ENCODE measurements around the gene AKR1A1.

Gene AKR1A1

GRCh38 chr1:45530632-45531135, 19.9 kb upstream of the AKR1A1 start:
- Histone ChIP-seq H2AK5ac (ENCODE audit: low read length) (no peak overlapping the region), H3K18ac (ENCODE audit: low read length) (no peak overlapping the region), H2BK15ac (replicated peaks; ENCODE audit: low read depth) (no peak overlapping the region), H3K36me3 (ENCODE audit: control insufficient read depth, insufficient read depth, low read length) (no peaks in the 10 kb centered on the region), H2BK5ac (ENCODE audit: low read length) (no peak overlapping the region), H3K27ac (ENCODE audit: low read depth, low read length) (no peak overlapping the region), H4K8ac (ENCODE audit: low read depth, low read length) (no peak overlapping the region), H3K4ac (ENCODE audit: low read depth, low read length) (no peak overlapping the region), H3K9ac (ENCODE audit: low read length) (no peak overlapping the region), H2BK120ac (ENCODE audit: low read depth, low read length) (no peak overlapping the region), H3K4me2 (ENCODE audit: low read length) (no peak overlapping the region), H3K23ac (ENCODE audit: low read length) (no peak overlapping the region), H3K79me1 (ENCODE audit: low read length) (no peaks in the 10 kb centered on the region), H3K27me3 (ENCODE audit: insufficient read depth, low read length, poor library complexity) (no peaks in the 10 kb centered on the region), H3K4me3 (ENCODE audit: low read length) (no peak overlapping the region), H3K79me2 (ENCODE audit: control insufficient read depth, insufficient read depth, low read length) (no peaks in the 10 kb centered on the region), H4K5ac (ENCODE audit: low read length) (no peak overlapping the region), H3K56ac (ENCODE audit: low read length) (no peak overlapping the region), H3K4me1 (ENCODE audit: control insufficient read depth, low read depth, low read length) (no peaks in the 10 kb centered on the region)
- no peak for DNase-seq
- WGBS (ENCODE audit: extremely low coverage, insufficient coverage, low lambda C conversion rate): no CpG with 5 or more reads among the region's 11 CpGs

GRCh38 chr1:45531873-45532272, 18.8 kb upstream of the AKR1A1 start:
- Histone ChIP-seq H2BK120ac (ENCODE audit: low read depth, low read length) (no peak overlapping the region), H3K36me3 (ENCODE audit: control insufficient read depth, insufficient read depth, low read length) (no peaks in the 10 kb centered on the region), H2AK5ac (ENCODE audit: low read length) (no peak overlapping the region), H3K4me3 (ENCODE audit: low read length) (no peak overlapping the region), H3K79me1 (ENCODE audit: low read length) (no peaks in the 10 kb centered on the region), H4K5ac (ENCODE audit: low read length) (no peak overlapping the region), H2BK5ac (ENCODE audit: low read length) (no peak overlapping the region), H3K27ac (ENCODE audit: low read depth, low read length) (no peak overlapping the region), H3K9ac (ENCODE audit: low read length) (no peak overlapping the region), H3K56ac (ENCODE audit: low read length) (no peak overlapping the region), H3K18ac (ENCODE audit: low read length) (no peak overlapping the region), H3K23ac (ENCODE audit: low read length) (no peak overlapping the region), H3K4me2 (ENCODE audit: low read length) (no peak overlapping the region), H4K8ac (ENCODE audit: low read depth, low read length) (no peak overlapping the region), H2BK15ac (replicated peaks; ENCODE audit: low read depth) (no peak overlapping the region), H3K4ac (ENCODE audit: low read depth, low read length) (no peak overlapping the region), H3K79me2 (ENCODE audit: control insufficient read depth, insufficient read depth, low read length) (no peaks in the 10 kb centered on the region), H3K27me3 (ENCODE audit: insufficient read depth, low read length, poor library complexity) (no peaks in the 10 kb centered on the region), H3K4me1 (ENCODE audit: control insufficient read depth, low read depth, low read length) (no peaks in the 10 kb centered on the region)
- WGBS (ENCODE audit: extremely low coverage, insufficient coverage, low lambda C conversion rate): 100% methylated on average over 2 of the region's 5 CpGs
- DNase-seq: no peak

- Histone ChIP-seq H3K4me3 (ENCODE audit: low read length) (no peak overlapping the region), H3K9ac (ENCODE audit: low read length) (no peak overlapping the region), H2BK15ac (replicated peaks; ENCODE audit: low read depth) (no peak overlapping the region), H3K23ac (ENCODE audit: low read length) (no peak overlapping the region), H3K18ac (ENCODE audit: low read length) (no peak overlapping the region), H3K27ac (ENCODE audit: low read depth, low read length) (no peak overlapping the region), H3K4me2 (ENCODE audit: low read length) (no peak overlapping the region), H3K27me3 (ENCODE audit: insufficient read depth, low read length, poor library complexity) (no peaks in the 10 kb centered on the region), H3K4me1 (ENCODE audit: control insufficient read depth, low read depth, low read length) (no peaks in the 10 kb centered on the region), H3K4ac (ENCODE audit: low read depth, low read length) (no peak overlapping the region), H4K5ac (ENCODE audit: low read length) (no peak overlapping the region), H4K8ac (ENCODE audit: low read depth, low read length) (no peak overlapping the region), H2BK120ac (ENCODE audit: low read depth, low read length) (no peak overlapping the region), H2AK5ac (ENCODE audit: low read length) (no peak overlapping the region), H3K36me3 (ENCODE audit: control insufficient read depth, insufficient read depth, low read length) (no peaks in the 10 kb centered on the region), H3K56ac (ENCODE audit: low read length) (no peak overlapping the region), H3K79me1 (ENCODE audit: low read length) (no peaks in the 10 kb centered on the region), H2BK5ac (ENCODE audit: low read length) (no peak overlapping the region), H3K79me2 (ENCODE audit: control insufficient read depth, insufficient read depth, low read length) (no peaks in the 10 kb centered on the region)
- no peak for DNase-seq
- no CpG with 5 or more reads among the region's 6 CpGs for WGBS (ENCODE audit: extremely low coverage, insufficient coverage, low lambda C conversion rate)
These were observed 14.4 kb upstream of the AKR1A1 start for GRCh38 chr1:45535988-45536766.

GRCh38 chr1:45536886-45537285, 13.7 kb upstream of the AKR1A1 start:
- Histone ChIP-seq H2BK5ac (ENCODE audit: low read length) (no peak overlapping the region), H3K4me1 (ENCODE audit: control insufficient read depth, low read depth, low read length) (no peaks in the 10 kb centered on the region), H3K27ac (ENCODE audit: low read depth, low read length) (no peak overlapping the region)

GRCh38 chr1:45541193-45541592, 9.4 kb upstream of the AKR1A1 start:
- H2BK15ac ChIP-seq (replicated peaks; ENCODE audit: low read depth): no peak overlapping the region
- no peak overlapping the region for H3K18ac ChIP-seq (ENCODE audit: low read length)
- H3K4me1 ChIP-seq (ENCODE audit: control insufficient read depth, low read depth, low read length): peaks cover 3% of the 10 kb centered on the region
- no peak overlapping the region for H4K5ac ChIP-seq (ENCODE audit: low read length)
- H2BK120ac ChIP-seq (ENCODE audit: low read depth, low read length): no peak overlapping the region
- H3K23ac ChIP-seq (ENCODE audit: low read length): no peak overlapping the region
- H4K8ac ChIP-seq (ENCODE audit: low read depth, low read length): no peak overlapping the region
- no peaks in the 10 kb centered on the region for H3K36me3 ChIP-seq (ENCODE audit: control insufficient read depth, insufficient read depth, low read length)
- no peak overlapping the region for H2BK5ac ChIP-seq (ENCODE audit: low read length)
- no peaks in the 10 kb centered on the region for H3K79me1 ChIP-seq (ENCODE audit: low read length)
- no peak overlapping the region for H3K4ac ChIP-seq (ENCODE audit: low read depth, low read length)
- H3K79me2 ChIP-seq (ENCODE audit: control insufficient read depth, insufficient read depth, low read length): no peaks in the 10 kb centered on the region
- H3K27me3 ChIP-seq (ENCODE audit: insufficient read depth, low read length, poor library complexity): no peaks in the 10 kb centered on the region
- no peak overlapping the region for H3K4me2 ChIP-seq (ENCODE audit: low read length)
- H3K27ac ChIP-seq (ENCODE audit: low read depth, low read length): no peak overlapping the region
- no peak overlapping the region for H3K4me3 ChIP-seq (ENCODE audit: low read length)
- H3K9ac ChIP-seq (ENCODE audit: low read length): no peak overlapping the region
- no peak overlapping the region for H2AK5ac ChIP-seq (ENCODE audit: low read length)
- DNase-seq: no peak
- H3K56ac ChIP-seq (ENCODE audit: low read length): no peak overlapping the region
- no CpG with 5 or more reads among the region's 1 CpG for WGBS (ENCODE audit: extremely low coverage, insufficient coverage, low lambda C conversion rate)

More at GRCh38 chr1:45536886-45537285, 13.7 kb upstream of the AKR1A1 start:
- WGBS (ENCODE audit: extremely low coverage, insufficient coverage, low lambda C conversion rate): no CpG with 5 or more reads among the region's 4 CpGs
- Histone ChIP-seq H3K23ac (ENCODE audit: low read length) (no peak overlapping the region), H3K79me2 (ENCODE audit: control insufficient read depth, insufficient read depth, low read length) (no peaks in the 10 kb centered on the region), H3K4me3 (ENCODE audit: low read length) (no peak overlapping the region), H3K4me2 (ENCODE audit: low read length) (no peak overlapping the region), H3K36me3 (ENCODE audit: control insufficient read depth, insufficient read depth, low read length) (no peaks in the 10 kb centered on the region), H3K4ac (ENCODE audit: low read depth, low read length) (no peak overlapping the region), H2BK15ac (replicated peaks; ENCODE audit: low read depth) (no peak overlapping the region), H4K5ac (ENCODE audit: low read length) (no peak overlapping the region), H4K8ac (ENCODE audit: low read depth, low read length) (no peak overlapping the region), H3K9ac (ENCODE audit: low read length) (no peak overlapping the region), H2AK5ac (ENCODE audit: low read length) (no peak overlapping the region), H3K27me3 (ENCODE audit: insufficient read depth, low read length, poor library complexity) (no peaks in the 10 kb centered on the region), H3K79me1 (ENCODE audit: low read length) (no peaks in the 10 kb centered on the region), H2BK120ac (ENCODE audit: low read depth, low read length) (no peak overlapping the region), H3K56ac (ENCODE audit: low read length) (no peak overlapping the region), H3K18ac (ENCODE audit: low read length) (no peak overlapping the region)
- DNase-seq: no peak

GRCh38 chr1:45542591-45542990, 8.0 kb upstream of the AKR1A1 start:
- Histone ChIP-seq H3K4ac (ENCODE audit: low read depth, low read length) (no peak overlapping the region), H3K4me1 (ENCODE audit: control insufficient read depth, low read depth, low read length) (peaks cover 3% of the 10 kb centered on the region), H3K4me3 (ENCODE audit: low read length) (no peak overlapping the region), H3K36me3 (ENCODE audit: control insufficient read depth, insufficient read depth, low read length) (no peaks in the 10 kb centered on the region), H3K79me2 (ENCODE audit: control insufficient read depth, insufficient read depth, low read length) (no peaks in the 10 kb centered on the region), H2BK15ac (replicated peaks; ENCODE audit: low read depth) (no peak overlapping the region), H3K79me1 (ENCODE audit: low read length) (no peaks in the 10 kb centered on the region), H4K5ac (ENCODE audit: low read length) (no peak overlapping the region), H3K27ac (ENCODE audit: low read depth, low read length) (no peak overlapping the region), H4K8ac (ENCODE audit: low read depth, low read length) (no peak overlapping the region), H2BK5ac (ENCODE audit: low read length) (no peak overlapping the region), H3K23ac (ENCODE audit: low read length) (no peak overlapping the region), H2BK120ac (ENCODE audit: low read depth, low read length) (no peak overlapping the region), H3K56ac (ENCODE audit: low read length) (no peak overlapping the region), H2AK5ac (ENCODE audit: low read length) (no peak overlapping the region), H3K27me3 (ENCODE audit: insufficient read depth, low read length, poor library complexity) (no peaks in the 10 kb centered on the region), H3K9ac (ENCODE audit: low read length) (no peak overlapping the region), H3K4me2 (ENCODE audit: low read length) (no peak overlapping the region), H3K18ac (ENCODE audit: low read length) (no peak overlapping the region)
- WGBS (ENCODE audit: extremely low coverage, insufficient coverage, low lambda C conversion rate): no CpG with 5 or more reads among the region's 4 CpGs
- no peak for DNase-seq

Data from mesendoderm (in vitro differentiated cells).